ENCODE results near the gene TAMALIN. TPM values are rescaled to one million over a fixed set of nuclear protein-coding genes. Genes with fewer than 3 reads are reported as not detected.

The TAMALIN gene
- total RNA-seq, 1 donor from 2014 or later = 5.1 TPM

DNA sequence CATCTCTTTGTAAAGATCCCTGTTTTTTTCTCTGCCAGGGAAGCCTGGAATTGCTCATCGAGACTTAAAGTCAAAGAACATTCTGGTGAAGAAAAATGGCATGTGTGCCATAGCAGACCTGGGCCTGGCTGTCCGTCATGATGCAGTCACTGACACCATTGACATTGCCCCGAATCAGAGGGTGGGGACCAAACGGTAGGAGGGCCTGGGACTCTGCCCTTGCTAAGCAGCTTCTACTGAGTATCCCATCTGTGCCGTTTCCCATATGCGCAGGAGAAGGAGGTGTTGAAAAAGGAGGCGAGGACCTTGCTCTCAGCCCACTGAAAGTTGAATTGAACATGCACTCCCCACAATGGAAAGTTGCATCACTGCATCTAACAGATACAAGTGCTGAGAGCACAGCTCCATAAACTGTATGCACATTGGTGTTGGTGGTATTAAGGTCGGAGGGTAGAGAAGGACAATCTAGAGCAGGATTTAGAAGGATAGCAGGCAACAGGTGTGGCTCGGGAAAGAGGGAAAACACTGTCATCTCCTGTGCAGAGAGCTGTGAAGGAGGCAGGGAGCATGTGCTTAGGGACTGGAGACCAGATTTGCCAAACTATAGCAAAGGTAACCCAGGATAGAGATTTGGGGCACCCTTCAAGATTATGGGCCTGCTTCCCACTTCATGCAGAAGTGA lies 21.5 kb upstream of the TAMALIN start:
- H3K36me3 ChIP-seq (ENCODE audit: control insufficient read depth, insufficient read depth, low read length) = peaks cover 2% of the 10 kb centered on the region
- H3K27me3 ChIP-seq (ENCODE audit: control insufficient read depth, insufficient read depth, low read length) = no peaks in the 10 kb centered on the region
- DNase-seq (ENCODE audit: low read depth) = no peak
- no peak for TF ChIP-seq CTCF (IDR thresholded peaks at IDR 0.05; ENCODE audit: insufficient read depth, low read length, poor library complexity, severe bottlenecking)
- H3K4me3 ChIP-seq (ENCODE audit: low read depth, low read length) = no peak overlapping the region

DNA sequence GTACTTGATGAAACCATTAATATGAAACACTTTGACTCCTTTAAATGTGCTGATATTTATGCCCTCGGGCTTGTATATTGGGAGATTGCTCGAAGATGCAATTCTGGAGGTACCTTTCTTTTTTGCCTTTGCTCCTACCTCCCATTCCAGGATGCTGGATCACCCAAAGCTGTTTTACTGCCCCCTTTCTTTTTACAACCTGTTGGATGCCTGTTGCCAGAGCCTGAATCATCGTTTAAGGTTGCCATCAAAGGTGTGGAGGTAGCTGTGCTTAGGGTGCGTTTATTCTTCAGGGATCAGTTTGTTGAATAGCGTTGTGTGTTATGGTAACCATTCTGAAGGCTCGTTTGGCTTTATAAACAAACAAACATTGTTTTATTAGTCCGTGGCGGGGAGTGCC lies 19.9 kb upstream of the TAMALIN start:
- H3K36me3 ChIP-seq (ENCODE audit: control insufficient read depth, insufficient read depth, low read length) = peaks cover 2% of the 10 kb centered on the region
- no peak overlapping the region for H3K4me3 ChIP-seq (ENCODE audit: low read depth, low read length)
- TF ChIP-seq CTCF (IDR thresholded peaks at IDR 0.05; ENCODE audit: insufficient read depth, low read length, poor library complexity, severe bottlenecking) = no peak
- no peaks in the 10 kb centered on the region for H3K27me3 ChIP-seq (ENCODE audit: control insufficient read depth, insufficient read depth, low read length)
- no peak for DNase-seq (ENCODE audit: low read depth)

GRCh38 chr12:51992246-51992645 lies 14.5 kb upstream of the TAMALIN start:
- no peak for DNase-seq (ENCODE audit: low read depth)
- H3K36me3 ChIP-seq (ENCODE audit: control insufficient read depth, insufficient read depth, low read length) = peaks cover 5% of the 10 kb centered on the region
- no peak overlapping the region for H3K4me3 ChIP-seq (ENCODE audit: low read depth, low read length)
- TF ChIP-seq CTCF (IDR thresholded peaks at IDR 0.05; ENCODE audit: insufficient read depth, low read length, poor library complexity, severe bottlenecking) = no peak
- no peaks in the 10 kb centered on the region for H3K27me3 ChIP-seq (ENCODE audit: control insufficient read depth, insufficient read depth, low read length)

- no peak for TF ChIP-seq CTCF (IDR thresholded peaks at IDR 0.05; ENCODE audit: insufficient read depth, low read length, poor library complexity, severe bottlenecking)
- Histone ChIP-seq H3K4me3 (ENCODE audit: low read depth, low read length) (no peak overlapping the region), H3K27me3 (ENCODE audit: control insufficient read depth, insufficient read depth, low read length) (no peaks in the 10 kb centered on the region), H3K36me3 (ENCODE audit: control insufficient read depth, insufficient read depth, low read length) (peaks cover 5% of the 10 kb centered on the region)
- DNase-seq (ENCODE audit: low read depth) = no peak
These were observed 12.3 kb upstream of the TAMALIN start for GRCh38 chr12:51994539-51994820.

DNA sequence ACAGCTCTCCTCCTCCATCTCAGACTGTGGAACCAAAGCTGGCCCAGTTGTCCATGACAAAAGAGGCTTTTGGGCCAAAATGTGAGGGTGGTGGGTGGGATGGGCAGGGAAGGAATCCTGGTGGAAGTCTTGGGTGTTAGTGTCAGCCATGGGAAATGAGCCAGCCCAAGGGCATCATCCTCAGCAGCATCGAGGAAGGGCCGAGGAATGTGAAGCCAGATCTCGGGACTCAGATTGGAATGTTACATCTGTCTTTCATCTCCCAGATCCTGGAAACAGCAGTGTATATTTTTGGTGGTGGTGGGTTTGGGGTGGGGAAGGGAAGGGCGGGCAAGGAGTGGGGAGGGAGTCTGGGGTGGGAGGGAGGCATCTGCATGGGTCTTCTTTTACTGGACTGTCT lies 11.8 kb upstream of the TAMALIN start:
- Histone ChIP-seq H3K4me3 (ENCODE audit: low read depth, low read length) (no peak overlapping the region), H3K27me3 (ENCODE audit: control insufficient read depth, insufficient read depth, low read length) (no peaks in the 10 kb centered on the region), H3K36me3 (ENCODE audit: control insufficient read depth, insufficient read depth, low read length) (peaks cover 5% of the 10 kb centered on the region)
- no peak for DNase-seq (ENCODE audit: low read depth)
- no peak for TF ChIP-seq CTCF (IDR thresholded peaks at IDR 0.05; ENCODE audit: insufficient read depth, low read length, poor library complexity, severe bottlenecking)

DNA sequence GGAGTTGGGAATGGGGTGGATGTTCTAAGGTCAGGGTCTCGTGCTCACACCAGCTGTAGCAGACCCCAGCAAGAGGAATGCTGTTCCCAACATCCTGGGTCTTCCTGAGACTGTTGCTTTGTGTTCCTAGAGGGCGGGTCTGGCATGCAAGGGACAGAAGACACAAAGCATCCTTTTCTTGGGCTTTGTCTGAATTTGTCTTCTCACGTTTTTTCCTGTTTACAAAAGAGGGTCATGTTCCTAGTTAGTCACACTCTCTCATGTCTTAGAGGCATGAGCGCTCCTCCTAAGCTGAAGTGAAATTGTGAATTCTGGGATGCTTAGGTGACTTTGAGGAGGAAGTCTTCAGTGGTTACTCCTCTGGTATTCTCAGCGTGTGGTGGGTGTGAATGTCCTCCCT lies 9.6 kb upstream of the TAMALIN start:
- H3K4me3 ChIP-seq (ENCODE audit: low read depth, low read length) = no peak overlapping the region
- DNase-seq (ENCODE audit: low read depth) = no peak
- no peak for TF ChIP-seq CTCF (IDR thresholded peaks at IDR 0.05; ENCODE audit: insufficient read depth, low read length, poor library complexity, severe bottlenecking)
- peaks cover 5% of the 10 kb centered on the region for H3K36me3 ChIP-seq (ENCODE audit: control insufficient read depth, insufficient read depth, low read length)
- H3K27me3 ChIP-seq (ENCODE audit: control insufficient read depth, insufficient read depth, low read length) = no peaks in the 10 kb centered on the region
